H1 (cell line): ENCODE results near the gene C5.

ENCODE experiments used
- ATF3 ChIP-seq: IDR thresholded peaks from 2 replicates; pipeline ENCODE4 v1.6.1; 2011; ENCODE audit warnings: low read depth, mild to moderate bottlenecking, low read length; ENCODE audit not compliant: insufficient read depth
- BCL11A ChIP-seq, 2 experiments: IDR thresholded peaks; one replicate each; pipeline ENCODE4 v1.6.1; 2011; ENCODE audit warnings: low read depth in 2 of 2, low read length in 2 of 2, mild to moderate bottlenecking in 2 of 2
- BRCA1 ChIP-seq: IDR thresholded peaks from 2 replicates; pipeline ENCODE4 v1.6.1; 2012; ENCODE audit warnings: low read depth, low read length, improper control_type of control experiment
- CTCF ChIP-seq, 3 experiments: IDR thresholded peaks; 1 replicate in 2 of 3; 2 replicates in 1 of 3; pipeline versions ENCODE4 v1.5.1 to v1.6.1; 2011; ENCODE audit warnings: low read length in 3 of 3, mild to moderate bottlenecking in 3 of 3, inconsistent platforms in 2 of 3, low read depth in 1 of 3, moderate library complexity in 1 of 3; ENCODE audit not compliant: insufficient read depth in 1 of 3; ENCODE audit errors: control extremely low read depth in 1 of 3
- EGR1 ChIP-seq: IDR thresholded peaks from 2 replicates; pipeline ENCODE4 v1.6.1; 2011; ENCODE audit warnings: low read depth, low read length, borderline replicate concordance
- EP300 ChIP-seq, 2 experiments: IDR thresholded peaks; 1 replicate in 1 of 2; 2 replicates in 1 of 2; pipeline ENCODE4 v1.6.1; 2011 to 2012; ENCODE audit warnings: low read depth in 2 of 2, low read length in 2 of 2, mild to moderate bottlenecking in 2 of 2, borderline replicate concordance in 1 of 2, inconsistent platforms in 1 of 2, moderate library complexity in 1 of 2
- RAD21 ChIP-seq, 2 experiments: IDR thresholded peaks in 1 of 2; conservative IDR thresholded peaks in 1 of 2; 2 replicates each; pipeline ENCODE4 v1.6.1; 2011; ENCODE audit warnings: low read depth in 2 of 2, low read length in 2 of 2, improper control_type of control experiment in 1 of 2, inconsistent platforms in 1 of 2, mild to moderate bottlenecking in 1 of 2, moderate library complexity in 1 of 2
- TBP ChIP-seq: IDR thresholded peaks from 2 replicates; pipeline ENCODE4 v1.6.1; 2011; ENCODE audit warnings: low read depth, low read length, improper control_type of control experiment

GRCh38 chr9:120960001-120960400, 90.1 kb downstream of the C5 start:
- TF ChIP-seq ATF3 = no peak
- TF ChIP-seq CTCF (IDR thresholded peaks at IDR 0.05; ENCODE audit: control extremely low read depth in 1 of 3, insufficient read depth in 1 of 3, low read depth in 1 of 3, low read length in 3 of 3) = no peak
- TF ChIP-seq RAD21 (IDR thresholded peaks at IDR 0.05 in 1 of 2, conservative IDR thresholded peaks at IDR 0.05 in 1 of 2; ENCODE audit: low read depth in 2 of 2, low read length in 2 of 2) = no peak
- no peak for TF ChIP-seq EGR1
- TF ChIP-seq BCL11A (IDR thresholded peaks at IDR 0.05; ENCODE audit: low read depth in 2 of 2, low read length in 2 of 2) = no peak
- TF ChIP-seq EP300 (IDR thresholded peaks at IDR 0.05; ENCODE audit: borderline replicate concordance in 1 of 2, low read depth in 2 of 2, low read length in 2 of 2) = no peak
- no peak for TF ChIP-seq BRCA1
- no peak for TF ChIP-seq TBP
